Activated T-helper 1 cell treated with anti-CD3 and anti-CD28 coated beads, Interleukin-2, amount 50 U/mL, for 16 hours (primary cell): ENCODE data around the gene GALNT5.
"Not testable (repeated sequence)": the region's sequence is repeated elsewhere in the genome, so short reads cannot be mapped to it uniquely, and the experiment has no call there.

ENCODE experiments used
- DNase-seq, 2 donors: peaks; one replicate each; pipeline ENCODE4 v3.0.0-alpha.2; 2020; ENCODE audit warnings: low read depth in 1 of 2, low spot score in 1 of 2

Gene GALNT5

GRCh38 chr2:157257312-157258252 is at the start of gene GALNT5:
Gene GALNT5 (plus strand): TSS chr2:157257705. CDS start chr2:157258083, 378 bp downstream.
- DNase-seq = no peak

- no peak for DNase-seq
These were observed 41.1 kb upstream of the GALNT5 start for GRCh38 chr2:157216286-157216965.

- no peak for DNase-seq
These were observed 40.1 kb upstream of the GALNT5 start for GRCh38 chr2:157217409-157217808.

GRCh38 chr2:157218911-157219310 is 38.6 kb upstream of the GALNT5 start:
- DNase-seq = no peak

GRCh38 chr2:157220502-157220901 is 37.0 kb upstream of the GALNT5 start:
- no peak for DNase-seq

- DNase-seq = no peak
These were observed 36.0 kb upstream of the GALNT5 start for GRCh38 chr2:157221394-157221988.

GRCh38 chr2:157223624-157224205 is 33.8 kb upstream of the GALNT5 start:
- DNase-seq = no peak

- DNase-seq = not testable (repeated sequence)
These were observed 33.1 kb upstream of the GALNT5 start for GRCh38 chr2:157224448-157224847.

- no peak for DNase-seq
These were observed 29.9 kb upstream of the GALNT5 start for GRCh38 chr2:157227592-157227991.

GRCh38 chr2:157228946-157229345 is 28.6 kb upstream of the GALNT5 start:
- DNase-seq = no peak

GRCh38 chr2:157229572-157229971 is 27.9 kb upstream of the GALNT5 start:
- DNase-seq = no peak

GRCh38 chr2:157231476-157231875 is 26.0 kb upstream of the GALNT5 start:
- no peak for DNase-seq

- DNase-seq = no peak
These were observed 24.0 kb upstream of the GALNT5 start for GRCh38 chr2:157233506-157233905.

GRCh38 chr2:157236404-157236803 is 21.1 kb upstream of the GALNT5 start:
- DNase-seq = no peak

GRCh38 chr2:157238296-157238695 is 19.2 kb upstream of the GALNT5 start:
- no peak for DNase-seq

GRCh38 chr2:157244691-157245090 is 12.8 kb upstream of the GALNT5 start:
- DNase-seq = no peak

GRCh38 chr2:157245144-157245840 is 12.2 kb upstream of the GALNT5 start:
- no peak for DNase-seq

GRCh38 chr2:157245846-157246764 is 11.4 kb upstream of the GALNT5 start:
- DNase-seq = no peak

- DNase-seq = no peak
These were observed 10.6 kb upstream of the GALNT5 start for GRCh38 chr2:157246765-157247407.
